Activated naive CD8-positive, alpha-beta T cell treated with anti-CD3 and anti-CD28 coated beads, Interleukin-2, amount 10 ng/mL, durations not matched to agents 7 days and 5 days (primary cell): Measurements from ENCODE around the gene IGF1. TPM values are rescaled to one million over a fixed set of nuclear protein-coding genes. Genes with fewer than 3 reads are reported as not detected.

Experiments
- ATAC-seq: fragments of 150-1000 bp; cut with Tn5 transposase; one replicate; pipeline ENCODE4 v1.10.0; 2021; ENCODE audit warnings: low read depth, moderate library complexity
- POLR2A ChIA-PET: fragments of 350-600 bp; sonication (Branson Sonifier 250); formaldehyde crosslinking; loops from one replicate; lab custom pipeline; 2021; ENCODE audit warnings: antibody characterized with exemption; lab: Charles Lee
- DNase-seq: peaks from one replicate; pipeline ENCODE4 v3.0.0; 2021
- H3K27ac Mint-ChIP-seq: one replicate; pipeline ENCODE4 v1.8.0; 2022; ENCODE audit warnings: mild to moderate bottlenecking, mixed read lengths
- H3K27me3 Mint-ChIP-seq: one replicate; pipeline ENCODE4 v1.8.0; 2022; ENCODE audit warnings: mild to moderate bottlenecking, moderate library complexity, mixed read lengths
- H3K36me3 Mint-ChIP-seq: one replicate; pipeline ENCODE4 v1.8.0; 2021; ENCODE audit warnings: mild to moderate bottlenecking, mixed read lengths
- H3K4me1 Mint-ChIP-seq: one replicate; pipeline ENCODE4 v1.8.0; 2021; ENCODE audit warnings: mixed read lengths
- H3K4me3 Mint-ChIP-seq: one replicate; pipeline ENCODE4 v1.8.0; 2022; ENCODE audit warnings: mild to moderate bottlenecking, moderate library complexity, mixed read lengths
- H3K9me3 Mint-ChIP-seq: one replicate; pipeline ENCODE4 v1.8.0; 2021; ENCODE audit warnings: mixed read lengths
- total RNA-seq, 2 experiments: library from RNA; stranded (reverse); gene quantifications; one replicate each; pipeline ENCODE4 v1.2.3, GENCODE V29; 2021

IGF1 gene
- total RNA-seq, 2 experiments from 2014 or later = 1.3 to 1.6 TPM

DNA sequence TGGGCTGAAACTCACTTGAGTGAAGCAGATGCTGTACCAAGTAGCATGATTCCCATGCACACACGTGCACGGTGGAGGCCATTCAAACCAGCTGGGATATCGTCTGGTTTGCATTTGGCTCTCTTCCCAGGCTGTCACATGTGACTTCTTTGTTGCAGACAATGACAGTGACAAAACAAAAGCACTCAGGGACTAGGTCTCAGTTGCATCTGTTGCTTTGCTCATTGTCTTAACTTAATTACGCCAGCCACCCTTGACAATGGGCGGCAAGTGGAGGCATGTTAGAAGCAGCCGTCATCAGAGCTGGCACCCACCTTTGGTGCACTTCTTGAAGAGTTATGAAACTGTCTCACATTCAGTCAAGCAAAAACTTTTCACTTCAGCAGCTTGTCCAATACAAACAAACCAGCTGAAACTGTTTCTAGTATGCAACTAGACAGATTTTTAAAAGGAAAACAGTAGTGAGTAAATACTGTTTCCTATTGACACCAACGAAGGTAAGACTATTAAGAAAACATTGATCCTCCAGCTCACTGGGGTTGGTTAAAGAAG lies 74.3 kb downstream of the IGF1 start:
- POLR2A ChIA-PET = no interaction called here
- Mint-ChIP-seq H3K9me3 (peaks cover 2% of the 10 kb centered on the region), H3K36me3 (no peaks in the 10 kb centered on the region), H3K4me1 (peaks cover 2% of the 10 kb centered on the region), H3K4me3 (no peak overlapping the region), H3K27me3 (peaks cover 12% of the 10 kb centered on the region), H3K27ac (no peak overlapping the region)
- DNase-seq (no peak), ATAC-seq (no peak)

DNA sequence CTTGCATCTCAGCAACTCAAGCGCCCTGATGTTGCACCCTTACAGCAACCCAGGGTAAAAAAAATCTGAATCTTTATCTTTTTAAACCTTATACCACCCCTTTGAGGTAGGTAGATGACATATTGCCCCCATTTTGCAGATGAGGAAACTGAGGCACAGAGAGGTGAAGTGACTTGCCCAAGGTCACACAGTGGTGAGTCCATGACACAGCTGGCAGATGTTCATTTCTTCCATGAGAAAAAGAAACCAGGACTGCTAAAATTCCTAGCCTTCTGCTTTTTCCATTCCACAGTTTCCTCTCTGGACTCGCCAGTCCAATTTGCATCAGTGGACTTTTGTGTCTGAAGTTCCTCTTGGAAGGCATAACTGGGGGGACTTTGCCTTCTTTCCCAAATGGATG lies 79.3 kb downstream of the IGF1 start:
- H3K4me1 Mint-ChIP-seq = no peaks in the 10 kb centered on the region
- no peak overlapping the region for H3K27ac Mint-ChIP-seq
- H3K9me3 Mint-ChIP-seq = no peaks in the 10 kb centered on the region
- ATAC-seq = no peak
- H3K27me3 Mint-ChIP-seq = peaks cover 33% of the 10 kb centered on the region
- H3K4me3 Mint-ChIP-seq = no peak overlapping the region
- H3K36me3 Mint-ChIP-seq = no peaks in the 10 kb centered on the region
- no peak for DNase-seq
- POLR2A ChIA-PET = no interaction called here

DNA sequence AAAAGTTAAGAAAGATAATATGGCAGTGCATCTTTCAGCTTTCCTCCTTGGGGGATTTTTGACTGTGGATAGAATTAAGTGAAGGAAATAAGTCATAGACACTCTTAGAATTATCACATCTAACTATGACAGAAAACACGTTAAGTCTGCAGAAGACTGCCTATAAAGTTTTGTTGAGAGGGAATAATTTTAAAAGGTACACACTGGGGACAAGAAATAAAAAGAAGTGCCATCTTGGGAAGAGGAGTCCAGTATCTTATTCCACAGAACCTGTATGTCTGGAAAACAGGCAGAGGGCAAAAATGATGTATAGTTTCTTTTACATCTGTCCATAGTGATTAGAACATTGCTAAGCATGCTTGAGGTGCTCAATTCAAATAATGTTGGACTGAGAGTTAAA lies 80.7 kb downstream of the IGF1 start:
- POLR2A ChIA-PET = no interaction called here
- H3K27me3 Mint-ChIP-seq = peaks cover 34% of the 10 kb centered on the region

DNA sequence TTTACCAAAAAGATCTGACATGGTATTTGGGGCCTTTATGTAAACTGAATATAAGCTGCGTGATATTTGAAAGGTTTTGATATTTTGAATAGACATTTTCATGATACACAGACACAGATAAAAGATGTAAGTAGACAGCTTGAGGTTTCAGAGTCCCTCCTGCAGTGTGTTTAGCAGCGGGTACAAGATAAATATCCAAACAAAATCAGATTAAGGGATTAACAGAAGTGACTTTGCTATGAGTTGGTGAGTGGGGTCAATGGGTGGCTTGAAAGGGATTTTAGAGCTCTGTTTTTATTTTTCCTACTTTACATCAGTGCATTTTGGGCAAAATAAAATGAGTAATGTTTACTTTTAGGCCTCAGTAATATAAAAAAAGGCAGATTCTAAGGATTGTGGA lies 84.1 kb downstream of the IGF1 start:
- Mint-ChIP-seq H3K27me3 (peaks cover 39% of the 10 kb centered on the region), H3K4me1 (no peaks in the 10 kb centered on the region), H3K27ac (no peak overlapping the region), H3K36me3 (no peaks in the 10 kb centered on the region), H3K9me3 (no peaks in the 10 kb centered on the region), H3K4me3 (no peak overlapping the region)
- no peak for ATAC-seq
- no peak for DNase-seq
- POLR2A ChIA-PET = no interaction called here

More for the DNA sequence above, 80.7 kb downstream of the IGF1 start:
- H3K27ac Mint-ChIP-seq = no peak overlapping the region
- no peak overlapping the region for H3K4me3 Mint-ChIP-seq
- no peaks in the 10 kb centered on the region for H3K4me1 Mint-ChIP-seq
- DNase-seq (no peak), ATAC-seq (no peak)
- no peaks in the 10 kb centered on the region for H3K36me3 Mint-ChIP-seq
- H3K9me3 Mint-ChIP-seq = no peaks in the 10 kb centered on the region

DNA sequence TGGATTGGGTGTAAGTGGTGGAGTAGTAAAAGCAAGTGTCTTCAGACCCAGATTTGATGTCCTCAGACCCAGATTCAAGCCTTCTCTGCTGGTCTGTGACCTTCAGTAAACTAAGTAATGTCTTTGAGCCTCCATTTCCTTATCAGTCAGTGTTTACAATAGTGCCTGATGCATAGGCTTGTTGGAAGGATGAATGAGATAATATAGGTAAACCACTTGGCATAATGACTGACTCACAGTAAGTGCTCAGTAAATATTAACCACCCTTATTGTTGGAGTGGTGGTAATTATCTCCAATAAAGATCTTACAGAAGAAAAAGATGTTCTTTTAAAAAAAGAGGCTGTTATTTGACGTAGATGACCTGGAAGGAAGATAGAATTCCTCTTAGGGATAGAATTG lies 86.2 kb downstream of the IGF1 start:
- POLR2A ChIA-PET = no interaction called here
- no peak for DNase-seq
- Mint-ChIP-seq H3K4me3 (no peak overlapping the region), H3K27me3 (peaks cover 33% of the 10 kb centered on the region), H3K4me1 (no peaks in the 10 kb centered on the region), H3K27ac (no peak overlapping the region), H3K36me3 (no peaks in the 10 kb centered on the region), H3K9me3 (no peaks in the 10 kb centered on the region)
- ATAC-seq = no peak

DNA sequence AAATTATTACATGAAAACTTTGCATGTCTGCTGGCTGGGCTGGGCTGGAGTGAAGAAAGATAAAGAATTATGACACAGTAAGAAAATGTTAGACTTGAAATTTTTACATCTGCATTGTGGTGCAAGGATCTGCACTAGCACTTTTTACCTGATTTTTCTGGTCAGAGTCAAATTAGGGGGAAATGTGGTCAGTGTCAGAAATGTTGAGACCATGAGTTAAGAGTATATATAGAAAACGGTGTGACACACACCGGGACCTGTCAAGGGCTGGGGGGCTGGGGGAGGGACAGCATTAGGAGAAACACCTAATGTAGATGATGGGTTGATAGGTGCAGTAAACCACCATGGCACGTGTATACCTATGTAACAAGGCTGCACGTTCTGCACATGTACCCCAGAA lies 90.3 kb downstream of the IGF1 start:
- Mint-ChIP-seq H3K4me1 (no peaks in the 10 kb centered on the region), H3K9me3 (no peaks in the 10 kb centered on the region), H3K36me3 (no peaks in the 10 kb centered on the region), H3K27me3 (peaks cover 33% of the 10 kb centered on the region), H3K4me3 (no peak overlapping the region), H3K27ac (no peak overlapping the region)
- POLR2A ChIA-PET = no interaction called here
- DNase-seq (no peak), ATAC-seq (no peak)

DNA sequence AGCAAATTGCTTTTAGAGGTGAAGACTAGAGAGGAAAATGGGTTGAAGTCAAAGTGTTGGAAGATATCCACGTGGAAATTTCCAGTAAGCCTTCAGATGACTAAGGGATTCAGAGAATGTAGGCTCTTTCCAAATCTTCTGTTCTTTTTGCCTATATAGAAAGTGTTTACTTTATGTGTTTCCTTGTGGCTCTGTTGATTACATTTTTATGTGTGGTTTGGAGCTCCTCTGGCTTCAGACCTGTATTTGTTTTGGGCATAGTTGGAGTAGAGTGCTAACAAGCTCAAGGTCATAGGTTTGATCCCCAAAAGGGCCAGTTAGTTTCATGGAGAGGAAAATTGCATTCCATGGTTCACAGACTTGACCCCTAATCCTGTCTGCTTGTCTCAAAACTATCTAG lies 91.9 kb downstream of the IGF1 start:
- Mint-ChIP-seq H3K9me3 (peaks cover 6% of the 10 kb centered on the region), H3K4me3 (no peak overlapping the region), H3K4me1 (no peaks in the 10 kb centered on the region), H3K36me3 (no peaks in the 10 kb centered on the region), H3K27ac (no peak overlapping the region), H3K27me3 (peaks cover 27% of the 10 kb centered on the region)
- DNase-seq = no peak
- POLR2A ChIA-PET = no interaction called here
- no peak for ATAC-seq

DNA sequence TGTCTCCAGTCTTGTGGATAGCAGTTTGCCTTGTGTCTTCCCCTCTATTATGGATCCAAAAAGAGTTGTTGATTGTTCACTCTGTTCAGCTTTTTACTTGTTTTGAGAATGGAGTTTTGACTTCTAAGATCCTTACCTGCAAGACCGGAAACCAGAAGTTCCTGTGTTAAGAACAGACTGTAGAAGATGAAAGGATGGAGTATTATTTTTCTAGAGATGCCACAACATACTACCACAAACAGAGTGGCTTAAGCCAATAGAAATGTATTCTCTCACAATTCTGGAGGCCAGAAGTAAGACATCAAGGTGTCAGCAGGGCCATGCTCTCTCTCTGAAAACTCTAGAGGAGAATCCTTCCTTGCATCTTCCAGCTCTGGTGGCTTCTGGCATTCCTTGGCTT lies 95.0 kb downstream of the IGF1 start:
- Mint-ChIP-seq H3K27me3 (peaks cover 28% of the 10 kb centered on the region), H3K4me1 (no peaks in the 10 kb centered on the region), H3K36me3 (no peaks in the 10 kb centered on the region), H3K9me3 (peaks cover 6% of the 10 kb centered on the region), H3K4me3 (no peak overlapping the region), H3K27ac (no peak overlapping the region)
- ATAC-seq = no peak
- DNase-seq = no peak
- POLR2A ChIA-PET = no interaction called here

DNA sequence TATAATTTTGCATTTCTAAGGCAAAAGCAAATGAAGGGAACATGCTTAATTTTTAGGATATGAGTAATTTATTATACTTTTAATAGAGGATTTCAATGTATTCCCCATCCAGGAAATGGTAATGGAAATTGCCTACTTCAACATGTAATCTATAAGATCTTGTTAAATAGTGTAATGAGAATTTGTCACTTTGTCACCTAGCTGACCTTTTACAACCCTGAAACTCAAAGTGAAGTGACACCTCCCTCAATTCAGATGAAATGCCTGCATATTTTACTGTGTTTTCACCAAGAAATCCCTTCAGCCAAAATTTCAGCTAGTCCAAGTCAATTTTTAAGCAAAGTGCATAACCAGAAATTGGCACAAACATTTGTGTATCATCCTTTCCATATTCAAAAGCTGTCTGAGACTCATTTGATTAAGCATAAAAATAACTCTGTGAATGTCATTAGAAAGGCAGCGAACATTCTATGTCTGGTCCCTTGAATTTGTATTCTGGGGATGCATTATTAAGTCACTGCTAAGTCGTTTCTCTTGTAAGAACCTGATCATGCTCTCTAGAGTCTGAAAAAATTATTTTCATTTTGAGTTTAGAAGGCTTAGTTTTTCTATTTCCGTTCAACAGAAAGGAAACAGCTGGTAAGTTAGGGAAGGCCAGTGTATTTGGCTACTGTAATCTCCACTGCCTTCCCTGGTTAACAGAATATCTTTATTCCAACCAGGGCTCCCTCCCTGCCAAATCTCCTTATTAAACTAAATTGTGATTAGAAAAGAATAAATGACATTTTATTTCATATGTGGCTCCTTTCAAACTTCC lies 100.8 kb downstream of the IGF1 start:
- DNase-seq = no peak
- peaks cover 6% of the 10 kb centered on the region for H3K9me3 Mint-ChIP-seq
- no peak for ATAC-seq
- H3K4me3 Mint-ChIP-seq = no peak overlapping the region
- POLR2A ChIA-PET = no interaction called here
- H3K27me3 Mint-ChIP-seq = peaks cover 15% of the 10 kb centered on the region
- no peaks in the 10 kb centered on the region for H3K4me1 Mint-ChIP-seq
- no peak overlapping the region for H3K27ac Mint-ChIP-seq
- H3K36me3 Mint-ChIP-seq = no peaks in the 10 kb centered on the region

DNA sequence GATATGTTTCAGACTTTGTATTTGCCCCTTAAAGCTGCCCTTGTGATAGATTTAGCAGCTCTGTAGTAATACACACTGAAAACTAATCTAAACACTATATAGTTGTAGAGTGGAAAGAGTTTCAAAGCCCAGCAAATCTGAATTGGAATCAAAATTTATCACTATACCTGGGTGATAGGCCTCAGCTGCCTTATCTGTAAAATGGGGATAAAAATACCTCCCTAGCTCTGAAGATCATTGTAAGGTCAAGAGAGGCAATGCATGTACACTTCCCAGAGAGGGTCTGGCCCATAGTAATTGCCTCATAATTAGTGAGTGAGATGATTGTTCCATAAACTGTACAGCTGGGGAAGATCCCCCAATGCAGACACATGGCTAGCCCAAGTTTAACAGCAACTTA lies 103.6 kb downstream of the IGF1 start:
- H3K4me3 Mint-ChIP-seq = no peak overlapping the region
- POLR2A ChIA-PET = no interaction called here
- peaks cover 1% of the 10 kb centered on the region for H3K9me3 Mint-ChIP-seq
- peaks cover 1% of the 10 kb centered on the region for H3K36me3 Mint-ChIP-seq
- H3K4me1 Mint-ChIP-seq = peaks cover 3% of the 10 kb centered on the region
- no peak overlapping the region for H3K27ac Mint-ChIP-seq
- peaks cover 6% of the 10 kb centered on the region for H3K27me3 Mint-ChIP-seq
- DNase-seq (no peak), ATAC-seq (no peak)

DNA sequence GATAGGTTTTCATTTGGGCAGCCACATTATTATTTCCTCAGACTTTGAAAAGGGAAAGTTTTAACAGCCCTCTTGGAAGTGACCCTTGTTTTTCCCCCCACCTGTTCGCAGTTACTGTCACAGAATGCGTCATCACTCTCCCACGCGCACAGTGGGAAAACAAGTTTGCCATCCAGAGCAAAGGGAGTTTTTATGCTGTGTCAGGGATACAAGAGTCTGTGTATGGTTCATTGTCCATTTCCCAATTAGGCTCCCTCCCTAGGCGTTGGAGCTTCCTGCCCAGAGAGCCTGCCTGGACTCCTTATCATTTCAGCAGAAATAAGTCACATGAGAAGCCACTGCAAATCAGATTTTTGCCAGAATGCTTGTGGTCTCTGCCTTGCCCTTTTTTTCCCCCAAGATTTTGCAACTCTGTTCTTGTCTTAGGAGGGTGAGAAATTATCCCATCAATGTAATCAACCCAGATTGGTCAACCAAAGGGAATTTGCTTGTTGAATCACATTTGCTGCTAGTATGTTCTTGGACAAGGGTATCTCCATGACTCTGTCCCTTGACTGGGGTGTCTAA lies 104.1 kb downstream of the IGF1 start:
- peaks cover 1% of the 10 kb centered on the region for H3K36me3 Mint-ChIP-seq

DNA sequence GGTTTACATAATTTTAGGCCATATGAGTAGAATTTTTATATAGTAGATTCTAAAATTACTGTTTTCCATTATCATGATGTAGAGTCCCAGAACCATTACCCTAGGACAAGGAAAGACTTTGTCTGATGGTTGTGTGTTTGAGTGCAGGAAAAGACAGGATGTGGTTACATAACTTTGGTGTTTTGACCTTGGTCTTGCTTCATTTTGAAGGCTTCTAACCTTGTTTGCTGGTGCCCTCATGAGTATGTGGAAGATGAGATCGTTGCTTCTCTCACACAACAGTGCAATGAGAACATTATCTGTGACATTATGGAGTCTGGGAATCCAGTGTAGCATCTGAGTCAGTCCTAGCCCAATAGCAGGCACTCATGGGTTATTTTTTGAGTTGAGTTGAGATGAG lies 106.2 kb downstream of the IGF1 start:
- Mint-ChIP-seq H3K9me3 (peaks cover 2% of the 10 kb centered on the region), H3K27ac (no peak overlapping the region)
- ATAC-seq = no peak

More for the DNA sequence above, 104.1 kb downstream of the IGF1 start:
- Mint-ChIP-seq H3K27me3 (peaks cover 6% of the 10 kb centered on the region), H3K4me1 (peaks cover 3% of the 10 kb centered on the region), H3K4me3 (no peak overlapping the region), H3K27ac (no peak overlapping the region), H3K9me3 (peaks cover 1% of the 10 kb centered on the region)
- POLR2A ChIA-PET = no interaction called here
- ATAC-seq = no peak
- no peak for DNase-seq

DNA sequence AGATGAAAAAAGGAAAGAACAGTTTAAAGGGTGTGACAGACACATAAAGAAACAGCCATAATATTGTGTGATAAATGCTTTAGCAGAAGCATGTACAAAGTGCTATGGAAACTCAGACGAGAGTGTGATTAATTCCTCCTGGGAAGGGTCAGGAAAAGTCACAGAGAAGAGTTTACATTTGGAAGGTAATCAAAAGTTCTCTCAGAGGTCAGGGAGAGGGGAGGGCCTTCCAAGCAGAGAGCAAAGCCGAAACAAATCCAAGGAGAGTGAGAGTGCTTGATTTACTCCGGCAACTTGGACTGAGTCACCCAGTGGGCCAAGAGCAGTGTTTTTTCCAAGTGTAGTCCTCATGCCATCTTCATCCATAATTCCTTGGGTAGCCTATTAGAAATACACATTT lies 108.3 kb downstream of the IGF1 start:
- no peak overlapping the region for H3K27ac Mint-ChIP-seq
- POLR2A ChIA-PET = no interaction called here
- ATAC-seq = no peak
- no peaks in the 10 kb centered on the region for H3K27me3 Mint-ChIP-seq
- no peak overlapping the region for H3K4me3 Mint-ChIP-seq
- no peak for DNase-seq
- peaks cover 3% of the 10 kb centered on the region for H3K4me1 Mint-ChIP-seq
- H3K36me3 Mint-ChIP-seq = peaks cover 1% of the 10 kb centered on the region
- H3K9me3 Mint-ChIP-seq = peaks cover 10% of the 10 kb centered on the region

More for the DNA sequence above, 106.2 kb downstream of the IGF1 start:
- H3K4me3 Mint-ChIP-seq = no peak overlapping the region
- no peak for DNase-seq
- H3K27me3 Mint-ChIP-seq = peaks cover 3% of the 10 kb centered on the region
- peaks cover 1% of the 10 kb centered on the region for H3K36me3 Mint-ChIP-seq
- H3K4me1 Mint-ChIP-seq = peaks cover 3% of the 10 kb centered on the region
- POLR2A ChIA-PET = interaction anchor here (0.5 kb wide), 1 partner anchor 13 kb away, joined by 3 read pairs; no protein-coding TSS in a partner anchor

DNA sequence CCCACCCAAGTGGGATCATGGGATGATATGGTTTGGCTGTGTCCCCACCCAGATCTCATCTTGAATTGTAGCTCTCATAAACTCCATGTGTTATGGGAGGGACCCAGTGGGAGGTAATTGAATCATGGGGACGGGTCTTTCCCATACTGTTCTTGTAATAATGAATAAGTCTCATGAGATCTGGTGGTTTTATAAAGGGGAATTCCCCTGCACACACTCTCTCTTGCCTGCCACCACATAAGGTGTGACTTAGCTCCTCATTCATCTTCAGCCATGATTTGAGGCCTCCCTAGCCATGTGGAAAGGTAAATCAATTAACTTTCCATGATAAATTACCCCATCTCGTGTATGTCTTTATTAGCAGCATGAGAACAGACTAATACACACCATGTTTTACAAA lies 109.2 kb downstream of the IGF1 start:
- no peak overlapping the region for H3K27ac Mint-ChIP-seq
- DNase-seq = no peak
- peaks cover 3% of the 10 kb centered on the region for H3K27me3 Mint-ChIP-seq
- H3K9me3 Mint-ChIP-seq = peaks cover 10% of the 10 kb centered on the region
- H3K4me1 Mint-ChIP-seq = peaks cover 3% of the 10 kb centered on the region
- POLR2A ChIA-PET = no interaction called here
- no peak overlapping the region for H3K4me3 Mint-ChIP-seq
- peaks cover 1% of the 10 kb centered on the region for H3K36me3 Mint-ChIP-seq
- no peak for ATAC-seq
